PFSK-1 (cell line): ENCODE results near the gene SEC61G.

Source experiments
- FOXP2 ChIP-seq: optimal IDR thresholded peaks from 2 replicates; pipeline ENCODE3; 2011; ENCODE audit warnings: borderline replicate concordance, control low read depth, inconsistent platforms; ENCODE audit not compliant: insufficient read depth; ENCODE audit errors: extremely low read length, extremely low read depth
- POLR2AphosphoS5 ChIP-seq: IDR thresholded peaks from 2 replicates; pipeline ENCODE4 v1.6.1; 2012; ENCODE audit warnings: low read depth, mild to moderate bottlenecking, control low read depth, low read length, moderate library complexity
- REST ChIP-seq, 2 experiments: IDR thresholded peaks; 2 replicates each; pipeline versions ENCODE4 v1.6.1 to v1.8.0; 2011 to 2012; ENCODE audit warnings: low read depth in 2 of 2, low read length in 2 of 2, control low read depth in 1 of 2, inconsistent platforms in 1 of 2, mild to moderate bottlenecking in 1 of 2, moderate library complexity in 1 of 2; ENCODE audit not compliant: insufficient read depth in 1 of 2
- SIN3A ChIP-seq: IDR thresholded peaks from 2 replicates; pipeline ENCODE4 v1.6.1; 2012; ENCODE audit warnings: mild to moderate bottlenecking, low read length, moderate library complexity, borderline replicate concordance; ENCODE audit not compliant: insufficient read depth
- TAF1 ChIP-seq: IDR thresholded peaks from 2 replicates; pipeline ENCODE4 v1.6.1; 2012; ENCODE audit warnings: low read length, control low read depth, borderline replicate concordance; ENCODE audit not compliant: insufficient read depth

SEC61G gene

GRCh38 chr7:54711900-54712595, 47.0 kb downstream of the SEC61G start:
- TF ChIP-seq TAF1 (no peak), REST (IDR thresholded peaks at IDR 0.05; ENCODE audit: insufficient read depth in 1 of 2, low read depth in 2 of 2, low read length in 2 of 2) (no peak), SIN3A (no peak), POLR2AphosphoS5 (no peak), FOXP2 (no peak)

GRCh38 chr7:54709283-54709682, 49.7 kb downstream of the SEC61G start:
- no peak for TF ChIP-seq FOXP2
- no peak for TF ChIP-seq TAF1
- TF ChIP-seq REST (IDR thresholded peaks at IDR 0.05; ENCODE audit: insufficient read depth in 1 of 2, low read depth in 2 of 2, low read length in 2 of 2): no peak
- no peak for TF ChIP-seq POLR2AphosphoS5
- TF ChIP-seq SIN3A: no peak

GRCh38 chr7:54705436-54705835, 53.6 kb downstream of the SEC61G start:
- TF ChIP-seq REST (IDR thresholded peaks at IDR 0.05; ENCODE audit: insufficient read depth in 1 of 2, low read depth in 2 of 2, low read length in 2 of 2) (no peak), TAF1 (no peak), SIN3A (no peak), POLR2AphosphoS5 (no peak), FOXP2 (no peak)

- TF ChIP-seq TAF1 (no peak), FOXP2 (no peak), POLR2AphosphoS5 (no peak), REST (IDR thresholded peaks at IDR 0.05; ENCODE audit: insufficient read depth in 1 of 2, low read depth in 2 of 2, low read length in 2 of 2) (no peak), SIN3A (no peak)
Measured at GRCh38 chr7:54704851-54705250, 54.2 kb downstream of the SEC61G start.
